Left ventricle myocardium inferior (tissue), 1 donor: ENCODE data around the gene WDR49. TPM values are rescaled to one million over a fixed set of nuclear protein-coding genes. Genes with fewer than 3 reads are reported as not detected.

Experiments used
- DNase-seq: peaks from one replicate; pipeline ENCODE4 v3.0.0-alpha.2; 2020
- H3K27ac ChIP-seq: fragments of 200-600 bp; replicated peaks from 2 replicates; pipeline ENCODE4 v1.8.0; 2021
- H3K27me3 ChIP-seq: fragments of 200-600 bp; 2 replicates; pipeline ENCODE4 v1.8.0; 2021; ENCODE audit warnings: low read depth
- H3K36me3 ChIP-seq: fragments of 200-600 bp; 2 replicates; pipeline ENCODE4 v1.8.0; 2021
- H3K4me1 ChIP-seq: fragments of 200-600 bp; 2 replicates; pipeline ENCODE4 v1.8.0; 2021
- H3K4me3 ChIP-seq: fragments of 200-600 bp; 2 replicates; pipeline ENCODE4 v1.8.0; 2021; ENCODE audit warnings: mild to moderate bottlenecking, moderate library complexity
- H3K9me3 ChIP-seq: fragments of 200-600 bp; replicated peaks from 2 replicates; pipeline ENCODE4 v1.8.0; 2021
- intact Hi-C: fragments of 100-400 bp; cut with micrococcal nuclease; formaldehyde crosslinking; loops from one replicate; pipeline ENCODE4 v1.11.0; 2022
- total RNA-seq: library from RNA; stranded (reverse); fragmentation: NEBNext Ultra II Directional; extraction: Animal tissue kit (Norgen Biotek cat#: 25700); gene quantifications from one replicate; pipeline ENCODE4 v1.2.1, GENCODE V29; 2021
- TF ChIP-seq, protein P1 (sequence below): fragments of 200-600 bp; IDR thresholded peaks from 2 replicates; pipeline ENCODE4 v1.8.0; 2021; ENCODE audit warnings: antibody characterized with exemption, mild to moderate bottlenecking, borderline replicate concordance
- donor health status: DM: no; HTN: yes; CAD: no; lungs with severe emphysema.

Gene WDR49
- total RNA-seq, 1 donor from 2014 or later = 3.7 TPM

- no peak for DNase-seq
- Histone ChIP-seq H3K36me3 (no peaks in the 10 kb centered on the region), H3K27me3 (no peaks in the 10 kb centered on the region), H3K4me3 (no peak overlapping the region), H3K9me3 (no peaks in the 10 kb centered on the region), H3K4me1 (no peaks in the 10 kb centered on the region), H3K27ac (no peak overlapping the region)
- intact Hi-C loops = no loop called here
- TF ChIP-seq, protein P1, sequence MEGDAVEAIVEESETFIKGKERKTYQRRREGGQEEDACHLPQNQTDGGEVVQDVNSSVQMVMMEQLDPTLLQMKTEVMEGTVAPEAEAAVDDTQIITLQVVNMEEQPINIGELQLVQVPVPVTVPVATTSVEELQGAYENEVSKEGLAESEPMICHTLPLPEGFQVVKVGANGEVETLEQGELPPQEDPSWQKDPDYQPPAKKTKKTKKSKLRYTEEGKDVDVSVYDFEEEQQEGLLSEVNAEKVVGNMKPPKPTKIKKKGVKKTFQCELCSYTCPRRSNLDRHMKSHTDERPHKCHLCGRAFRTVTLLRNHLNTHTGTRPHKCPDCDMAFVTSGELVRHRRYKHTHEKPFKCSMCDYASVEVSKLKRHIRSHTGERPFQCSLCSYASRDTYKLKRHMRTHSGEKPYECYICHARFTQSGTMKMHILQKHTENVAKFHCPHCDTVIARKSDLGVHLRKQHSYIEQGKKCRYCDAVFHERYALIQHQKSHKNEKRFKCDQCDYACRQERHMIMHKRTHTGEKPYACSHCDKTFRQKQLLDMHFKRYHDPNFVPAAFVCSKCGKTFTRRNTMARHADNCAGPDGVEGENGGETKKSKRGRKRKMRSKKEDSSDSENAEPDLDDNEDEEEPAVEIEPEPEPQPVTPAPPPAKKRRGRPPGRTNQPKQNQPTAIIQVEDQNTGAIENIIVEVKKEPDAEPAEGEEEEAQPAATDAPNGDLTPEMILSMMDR = no peak
Measured at GRCh38 chr3:167606836-167607235, 46.9 kb downstream of the WDR49 start.

DNA sequence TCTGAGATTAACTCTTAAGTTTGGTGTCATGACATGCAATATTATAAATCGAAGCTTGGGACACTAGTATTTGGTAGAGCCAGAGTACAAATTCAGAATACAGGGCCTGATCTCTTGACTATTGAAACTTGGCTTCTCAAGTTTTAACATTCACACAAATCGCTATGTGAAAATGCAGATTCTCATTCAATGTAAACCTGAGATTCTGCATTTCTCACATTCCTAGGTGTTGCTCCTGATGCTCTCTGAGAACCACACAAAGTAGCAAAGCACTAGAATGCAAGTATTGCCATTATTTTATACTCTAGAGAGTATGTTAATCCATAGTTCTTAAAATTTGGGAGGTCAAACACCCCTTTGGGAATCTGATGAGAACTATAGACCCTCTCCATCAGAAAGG is 47.9 kb downstream of the WDR49 start:
- Histone ChIP-seq H3K36me3 (no peaks in the 10 kb centered on the region), H3K9me3 (no peaks in the 10 kb centered on the region), H3K27me3 (no peaks in the 10 kb centered on the region), H3K27ac (no peak overlapping the region), H3K4me3 (no peak overlapping the region), H3K4me1 (no peaks in the 10 kb centered on the region)
- TF ChIP-seq, protein P1 = no peak
- no peak for DNase-seq
- intact Hi-C loops = no loop called here

- intact Hi-C loops = no loop called here
- H3K4me1 ChIP-seq = no peaks in the 10 kb centered on the region
- no peaks in the 10 kb centered on the region for H3K9me3 ChIP-seq
- H3K27me3 ChIP-seq = no peaks in the 10 kb centered on the region
- no peak overlapping the region for H3K4me3 ChIP-seq
- H3K36me3 ChIP-seq = no peaks in the 10 kb centered on the region
- H3K27ac ChIP-seq = no peak overlapping the region
- DNase-seq = no peak
- TF ChIP-seq, protein P1 = no peak
Measured at GRCh38 chr3:167602041-167602440, 51.7 kb downstream of the WDR49 start.

GRCh38 chr3:167587651-167588050 is 66.1 kb downstream of the WDR49 start:
- H3K36me3 ChIP-seq = no peaks in the 10 kb centered on the region
- no peaks in the 10 kb centered on the region for H3K4me1 ChIP-seq
- intact Hi-C loops = no loop called here
- no peak overlapping the region for H3K4me3 ChIP-seq
- TF ChIP-seq, protein P1 = no peak
- DNase-seq = no peak
- no peaks in the 10 kb centered on the region for H3K27me3 ChIP-seq
- H3K27ac ChIP-seq = no peak overlapping the region
- peaks cover 13% of the 10 kb centered on the region for H3K9me3 ChIP-seq

DNA sequence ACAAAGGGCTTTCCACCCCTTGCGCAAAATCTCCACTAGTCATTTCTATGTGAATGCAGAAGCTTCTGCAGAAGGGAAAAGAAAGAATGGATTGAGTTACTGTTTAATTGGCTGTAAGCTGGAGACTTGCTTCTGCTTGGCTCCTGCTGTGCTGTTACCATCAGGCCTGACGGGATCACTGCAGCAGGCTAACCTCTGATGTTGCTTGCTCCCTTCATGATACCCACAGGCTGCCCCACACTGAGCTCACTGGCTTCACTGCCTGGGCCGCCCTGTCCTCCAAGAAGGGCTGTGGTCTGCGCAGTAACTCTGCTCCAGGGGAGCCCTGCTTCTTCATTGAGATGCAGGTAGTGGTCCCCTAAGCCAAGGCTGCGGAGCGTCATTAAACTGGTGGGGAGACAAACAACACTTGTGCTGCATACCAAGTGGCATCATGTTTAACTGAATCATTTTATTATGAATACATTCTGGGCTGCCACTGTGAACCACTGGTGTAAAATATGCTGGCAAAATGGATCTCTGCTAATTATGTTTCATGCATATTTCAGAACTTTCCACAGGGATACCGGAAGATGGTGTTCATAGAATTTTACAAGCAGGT is 78.6 kb downstream of the WDR49 start:
- H3K27me3 ChIP-seq = no peaks in the 10 kb centered on the region
- no peaks in the 10 kb centered on the region for H3K9me3 ChIP-seq
- H3K27ac ChIP-seq = no peak overlapping the region
- no peak for DNase-seq
- intact Hi-C loops = no loop called here
- H3K36me3 ChIP-seq = no peaks in the 10 kb centered on the region
- no peaks in the 10 kb centered on the region for H3K4me1 ChIP-seq
- no peak overlapping the region for H3K4me3 ChIP-seq
- TF ChIP-seq, protein P1 = no peak
